A673 (cell line): Measurements from ENCODE around the gene LCE5A. TPM values are rescaled to one million over a fixed set of nuclear protein-coding genes. Genes with fewer than 3 reads are reported as not detected.

ENCODE experiments used
- BruUV-seq: library from RNA; stranded (reverse); fragments of 400-500 nt; replicated peaks from 2 replicates; lab custom pipeline; 2021; lab: Mats Ljungman, UMichigan
- CTCF ChIA-PET: fragments of 300-600 bp; sonication (Branson Sonifier 250); formaldehyde crosslinking; loops from one replicate; lab custom pipeline; 2022; ENCODE audit warnings: antibody characterized with exemption; lab: Charles Lee
- POLR2A ChIA-PET: fragments of 300-600 bp; sonication (Branson Sonifier 250); formaldehyde crosslinking; loops from one replicate; lab custom pipeline; 2022; ENCODE audit warnings: antibody characterized with exemption; ENCODE audit not compliant: low non-redundant PET; lab: Charles Lee
- DNase-seq: peaks from one replicate; pipeline ENCODE4 v3.0.0-alpha.2; 2015; ENCODE audit warnings: low spot score
- H3K27ac ChIP-seq: fragments of 200-600 bp; sonication (generic); 2 replicates; pipeline ENCODE4 v1.5.1; 2016; ENCODE audit warnings: mixed run types, low read depth, mild to moderate bottlenecking, mixed read lengths, antibody characterized with exemption, low read length; ENCODE audit not compliant: poor library complexity, severe bottlenecking
- H3K27me3 ChIP-seq: fragments of 200-600 bp; sonication (generic); replicated peaks from 2 replicates; pipeline ENCODE4 v1.6.1; 2017; ENCODE audit warnings: mixed run types, low read depth, mild to moderate bottlenecking, mixed read lengths, antibody characterized with exemption, low read length; ENCODE audit not compliant: insufficient read depth, poor library complexity
- H3K36me3 ChIP-seq: fragments of 200-600 bp; sonication (generic); 2 replicates; pipeline ENCODE4 v1.6.1; 2016; ENCODE audit warnings: mixed run types, mild to moderate bottlenecking, mixed read lengths, antibody characterized with exemption, low read length; ENCODE audit not compliant: insufficient read depth, poor library complexity, severe bottlenecking
- H3K4me1 ChIP-seq: fragments of 200-600 bp; sonication (generic); 2 replicates; pipeline ENCODE4 v1.6.1; 2017; ENCODE audit warnings: mixed run types, mild to moderate bottlenecking, mixed read lengths, antibody characterized with exemption, low read length; ENCODE audit not compliant: insufficient read depth, poor library complexity, severe bottlenecking
- H3K4me3 ChIP-seq: fragments of 200-600 bp; sonication (generic); 2 replicates; pipeline ENCODE4 v1.5.1; 2016; ENCODE audit warnings: low read depth, mixed run types, mild to moderate bottlenecking, mixed read lengths, low read length; ENCODE audit not compliant: poor library complexity, severe bottlenecking
- H3K9me3 ChIP-seq: fragments of 200-600 bp; sonication (generic); 2 replicates; pipeline ENCODE4 v1.6.1; 2016; ENCODE audit warnings: mixed run types, low read depth, mild to moderate bottlenecking, mixed read lengths, antibody characterized with exemption, low read length; ENCODE audit not compliant: poor library complexity, severe bottlenecking
- CTCF ChIP-seq: fragments of 300-800, 200-600 bp; sonication (generic); conservative IDR thresholded peaks from 2 replicates; pipeline ENCODE4 v1.5.1; 2017; ENCODE audit warnings: low read depth, mild to moderate bottlenecking, antibody characterized with exemption, low read length, moderate library complexity, mixed read lengths
- EZH2 ChIP-seq: fragments of 200-600 bp; sonication (generic); IDR thresholded peaks from 2 replicates; pipeline ENCODE4 v1.6.1; 2017; ENCODE audit warnings: borderline replicate concordance, low read depth, mild to moderate bottlenecking, mixed read lengths, antibody characterized with exemption, low read length; ENCODE audit not compliant: poor library complexity, severe bottlenecking
- intact Hi-C: fragments of 100-400 bp; cut with micrococcal nuclease; formaldehyde crosslinking; loops from one replicate; pipeline ENCODE4 v1.10.0; 2022; ENCODE audit not compliant: unreplicated experiment
- total RNA-seq: library from RNA; stranded (reverse); gene quantifications from 2 replicates; pipeline ENCODE4 v1.2.3, GENCODE V29; 2021

Gene LCE5A
- total RNA-seq, 1 experiment from 2014 or later, result not detected

GRCh38 chr1:152506899-152507498, 3.6 kb upstream of the LCE5A start:
- POLR2A ChIA-PET, result no interaction called here
- TF ChIP-seq EZH2 (no peak), CTCF (no peak)
- intact Hi-C loops, result no loop called here

GRCh38 chr1:152511596-152511995, 993 bp downstream of the LCE5A start:
- POLR2A ChIA-PET, result no interaction called here
- intact Hi-C loops, result no loop called here
- no peak overlapping the region for H3K27ac ChIP-seq
- H3K9me3 ChIP-seq, result no peaks in the 10 kb centered on the region
- BruUV-seq, result no TSS peak
- DNase-seq, result no peak
- H3K36me3 ChIP-seq, result no peaks in the 10 kb centered on the region
- H3K4me3 ChIP-seq, result no peak overlapping the region
- no peaks in the 10 kb centered on the region for H3K4me1 ChIP-seq
- CTCF ChIA-PET, result no interaction called here
- TF ChIP-seq EZH2, result no peak
- no peak for TF ChIP-seq CTCF
- peaks cover 82% of the 10 kb centered on the region for H3K27me3 ChIP-seq

More at GRCh38 chr1:152506899-152507498, 3.6 kb upstream of the LCE5A start:
- no peak for DNase-seq
- no peaks in the 10 kb centered on the region for H3K9me3 ChIP-seq
- no TSS peak for BruUV-seq
- H3K27me3 ChIP-seq, result peaks cover 42% of the 10 kb centered on the region
- no peak overlapping the region for H3K4me3 ChIP-seq
- H3K36me3 ChIP-seq, result no peaks in the 10 kb centered on the region
- H3K27ac ChIP-seq, result no peak overlapping the region
- H3K4me1 ChIP-seq, result no peaks in the 10 kb centered on the region
- CTCF ChIA-PET, result no interaction called here

DNA sequence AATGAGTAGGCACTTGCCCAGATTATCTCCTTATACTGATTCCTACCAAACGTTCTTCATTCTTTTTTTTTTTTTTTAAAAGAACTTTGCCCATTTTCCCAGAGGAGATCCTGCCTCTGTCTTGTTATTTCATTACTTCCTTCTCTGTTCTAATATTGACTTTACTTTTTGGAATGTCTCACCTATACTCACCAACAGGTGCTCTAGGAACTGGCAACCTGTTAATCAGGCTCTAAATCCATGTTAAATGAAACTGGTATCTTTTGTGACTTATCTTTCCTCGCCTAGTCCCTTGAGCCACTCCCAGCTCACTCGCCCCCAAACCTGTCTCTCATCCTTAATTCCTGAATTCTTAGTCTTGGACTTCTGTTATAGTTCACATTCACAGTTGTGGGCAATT, 2.5 kb downstream of the LCE5A start:
- Histone ChIP-seq H3K36me3 (no peaks in the 10 kb centered on the region), H3K4me3 (no peak overlapping the region), H3K27ac (no peak overlapping the region), H3K9me3 (no peaks in the 10 kb centered on the region), H3K4me1 (no peaks in the 10 kb centered on the region), H3K27me3 (peaks cover 85% of the 10 kb centered on the region)
- no TSS peak for BruUV-seq
- ChIA-PET CTCF (no interaction called here), POLR2A (no interaction called here)
- no peak for TF ChIP-seq EZH2
- intact Hi-C loops, result no loop called here
- DNase-seq, result no peak
